Transverse colon (tissue), 4 donors: ENCODE measurements around the gene ITGA8. TPM values are rescaled to one million over a fixed set of nuclear protein-coding genes. Genes with fewer than 3 reads are reported as not detected.

Experiments
- DNase-seq: peaks from one replicate; pipeline ENCODE4 v3.0.0-alpha.2; 2019
- H3K27ac ChIP-seq, 4 donors: fragments of 200-600 bp; sonication (generic); 2 replicates each; pipeline ENCODE4 v1.5.1; 2016 to 2018; ENCODE audit warnings: inconsistent platforms in 4 of 4
- H3K27me3 ChIP-seq: fragments of 200-600 bp; sonication (generic); 2 replicates; pipeline ENCODE4 v1.5.1; 2017; ENCODE audit warnings: inconsistent platforms
- H3K36me3 ChIP-seq, 4 donors: fragments of 200-600 bp; sonication (generic); 2 replicates each; pipeline ENCODE4 v1.5.1; 2017 to 2019; ENCODE audit warnings: inconsistent platforms in 4 of 4
- H3K4me1 ChIP-seq, 4 donors: fragments of 200-600 bp; sonication (generic); 2 replicates each; pipeline ENCODE4 v1.5.1; 2017 to 2020; ENCODE audit warnings: inconsistent platforms in 4 of 4
- H3K4me3 ChIP-seq, 4 donors: fragments of 200-600 bp; sonication (generic); 1 replicate in 1 of 4; 2 replicates in 3 of 4; pipeline versions ENCODE4 v1.5.1 to v1.6.1; 2017 to 2019; ENCODE audit warnings: inconsistent platforms in 4 of 4
- H3K9me3 ChIP-seq, 2 donors: fragments of 200-600 bp; sonication (generic); 2 replicates each; pipeline ENCODE4 v1.5.1; 2017 to 2019; ENCODE audit warnings: inconsistent platforms in 2 of 2
- EP300 ChIP-seq: sonication (generic); formaldehyde crosslinking; IDR thresholded peaks from one replicate; pipeline ENCODE4 v1.6.1; 2017; ENCODE audit warnings: antibody characterized with exemption, low read depth
- POLR2A ChIP-seq: fragments of 450-650 bp; IDR thresholded peaks from one replicate; pipeline ENCODE4 v1.6.1; 2016; ENCODE audit warnings: antibody characterized with exemption, mild to moderate bottlenecking, moderate library complexity
- POLR2AphosphoS5 ChIP-seq, 3 donors: sonication (generic); formaldehyde crosslinking; IDR thresholded peaks; one replicate each; pipeline ENCODE4 v1.6.1; 2016; ENCODE audit warnings: antibody characterized with exemption in 3 of 3
- WGBS, 2 donors: methylation state at CpG; one replicate each; pipeline ENCODE4 v1.1.5; 2018; ENCODE audit warnings: low coverage in 1 of 2; 5-methylcytosine and 5-hydroxymethylcytosine counted together
- in situ Hi-C, 4 donors: fragments of 200-750 bp; cut with MboI; loops; one replicate each; pipeline versions ENCODE4 v1.15.0 to v1.15.1; 2017; ENCODE audit warnings: low sequenced_read_pairs in 3 of 4, low pct_ligation_motif_present in 1 of 4, low pct_unique_long_range_greater_than_20kb in 1 of 4
- intact Hi-C: fragments of 100-400 bp; cut with DNase I; formaldehyde crosslinking; loops from one replicate; pipeline ENCODE4 v1.15.1; 2023; ENCODE audit warnings: low total_unique reads
- total RNA-seq, 4 donors: library from RNA; depleted of rRNA; stranded (reverse); fragments of >200 nt; gene quantifications; one replicate each; pipeline ENCODE4 v1.1.0, GENCODE V29; 2016
- TF ChIP-seq, protein P1 (sequence below), 5 experiments: fragments of 200-600 bp in 3 of 5; fragments of 450-650 bp in 2 of 5; sonication (generic) in 3 of 5; IDR thresholded peaks; 1 replicate in 2 of 5; 2 replicates in 3 of 5; pipeline ENCODE4 v1.5.1; 2016 to 2017; ENCODE audit warnings: antibody characterized with exemption in 5 of 5, inconsistent platforms in 3 of 5, mild to moderate bottlenecking in 2 of 5, moderate library complexity in 1 of 5

ITGA8 gene
- total RNA-seq, 4 donors from 2014 or later, result 1.4 to 4.9 (median 3.3) TPM; not detected in 1

DNA sequence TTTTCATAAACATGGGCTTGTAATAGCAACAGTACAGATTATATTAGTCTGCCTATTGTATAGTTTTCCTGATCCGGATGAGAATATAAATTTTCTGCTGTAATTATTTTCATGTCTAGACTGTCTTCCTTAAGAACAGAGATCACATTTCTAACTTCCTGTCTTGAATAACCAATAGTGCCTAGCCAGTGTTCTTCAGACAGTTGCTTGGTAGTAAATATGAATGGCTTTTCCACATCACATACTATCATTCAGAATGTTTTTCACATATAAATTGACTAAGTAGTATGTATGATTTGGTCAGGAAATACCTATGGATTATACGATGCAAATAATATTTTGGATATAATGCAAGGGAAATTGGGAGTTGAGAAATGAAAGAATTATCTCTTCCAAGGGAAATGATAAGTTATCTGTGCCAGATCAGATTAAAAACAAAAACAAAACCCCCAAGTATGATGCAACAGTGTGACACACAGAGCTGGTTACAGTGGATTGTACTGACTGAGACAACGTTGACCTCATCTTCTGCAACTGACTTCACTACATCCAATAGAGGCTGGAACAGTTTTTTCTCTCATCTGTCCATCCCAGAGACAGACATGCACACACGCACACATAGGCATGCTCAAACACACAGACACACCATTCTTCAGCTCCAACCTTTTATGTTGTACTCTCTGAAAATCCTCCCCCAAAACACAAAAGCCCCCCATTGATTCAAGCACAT lies 16.4 kb downstream of the ITGA8 start:
- DNase-seq, result no peak
- in situ Hi-C loops, result loop anchor here in 1 of 4 donors (25.0 kb wide), 1 partner anchor 266 kb away; no protein-coding TSS in a partner anchor
- H3K4me1 ChIP-seq, result no peaks in the 10 kb centered on the region
- H3K27ac ChIP-seq, result no peak overlapping the region
- H3K36me3 ChIP-seq, result no peaks in the 10 kb centered on the region
- 62 to 64% methylated on average over 4 of the region's 4 CpGs for WGBS, 2 donors
- H3K27me3 ChIP-seq, result no peaks in the 10 kb centered on the region
- TF ChIP-seq POLR2A (no peak), EP300 (no peak), POLR2AphosphoS5 (IDR thresholded peaks at IDR 0.05) (no peak)
- TF ChIP-seq, protein P1, sequence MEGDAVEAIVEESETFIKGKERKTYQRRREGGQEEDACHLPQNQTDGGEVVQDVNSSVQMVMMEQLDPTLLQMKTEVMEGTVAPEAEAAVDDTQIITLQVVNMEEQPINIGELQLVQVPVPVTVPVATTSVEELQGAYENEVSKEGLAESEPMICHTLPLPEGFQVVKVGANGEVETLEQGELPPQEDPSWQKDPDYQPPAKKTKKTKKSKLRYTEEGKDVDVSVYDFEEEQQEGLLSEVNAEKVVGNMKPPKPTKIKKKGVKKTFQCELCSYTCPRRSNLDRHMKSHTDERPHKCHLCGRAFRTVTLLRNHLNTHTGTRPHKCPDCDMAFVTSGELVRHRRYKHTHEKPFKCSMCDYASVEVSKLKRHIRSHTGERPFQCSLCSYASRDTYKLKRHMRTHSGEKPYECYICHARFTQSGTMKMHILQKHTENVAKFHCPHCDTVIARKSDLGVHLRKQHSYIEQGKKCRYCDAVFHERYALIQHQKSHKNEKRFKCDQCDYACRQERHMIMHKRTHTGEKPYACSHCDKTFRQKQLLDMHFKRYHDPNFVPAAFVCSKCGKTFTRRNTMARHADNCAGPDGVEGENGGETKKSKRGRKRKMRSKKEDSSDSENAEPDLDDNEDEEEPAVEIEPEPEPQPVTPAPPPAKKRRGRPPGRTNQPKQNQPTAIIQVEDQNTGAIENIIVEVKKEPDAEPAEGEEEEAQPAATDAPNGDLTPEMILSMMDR (IDR thresholded peaks at IDR 0.05), result no peak
- intact Hi-C loops, result no loop called here
- H3K9me3 ChIP-seq, result no peaks in the 10 kb centered on the region
- no peak overlapping the region for H3K4me3 ChIP-seq

DNA sequence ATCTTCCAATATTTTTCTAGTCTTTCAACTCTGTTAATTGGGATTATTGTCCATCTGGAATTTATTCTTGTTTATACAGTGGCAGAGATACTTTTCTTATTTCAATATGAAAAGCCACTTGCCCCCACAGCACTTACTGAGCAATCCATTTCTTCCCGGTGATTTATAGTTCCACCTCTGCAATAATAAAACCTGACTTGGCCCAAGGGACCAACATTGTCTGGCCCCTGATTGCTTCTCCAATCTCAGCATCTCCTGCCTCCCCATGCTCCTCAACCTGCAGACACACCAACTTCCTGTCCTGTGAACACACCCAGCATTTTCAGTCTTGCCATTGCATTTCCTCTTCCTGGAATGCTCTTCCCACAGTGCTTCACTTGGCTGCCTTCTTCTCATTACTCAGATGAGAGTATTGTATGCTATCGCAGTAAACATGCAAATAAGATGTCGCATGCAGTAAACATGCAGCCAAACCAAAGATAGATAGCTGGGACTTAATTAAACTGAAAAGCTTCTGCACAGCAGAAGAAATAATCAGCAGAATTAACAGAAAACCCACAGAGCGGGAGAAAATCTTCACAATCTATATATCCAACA lies 19.5 kb downstream of the ITGA8 start:
- WGBS, 2 donors, result 71 to 78% methylated on average over 3 to 4 of the region's 4 CpGs
- DNase-seq, result no peak
- Histone ChIP-seq H3K27me3 (no peaks in the 10 kb centered on the region), H3K4me3 (no peak overlapping the region), H3K27ac (no peak overlapping the region), H3K9me3 (no peaks in the 10 kb centered on the region), H3K4me1 (no peaks in the 10 kb centered on the region), H3K36me3 (no peaks in the 10 kb centered on the region)
- TF ChIP-seq, protein P1 (IDR thresholded peaks at IDR 0.05), result no peak
- TF ChIP-seq POLR2AphosphoS5 (IDR thresholded peaks at IDR 0.05), result no peak
- TF ChIP-seq POLR2A, result no peak
- TF ChIP-seq EP300, result no peak
- intact Hi-C loops, result no loop called here
- in situ Hi-C loops, result loop anchor here in 1 of 4 donors (25.0 kb wide), 1 partner anchor 263 kb away; no protein-coding TSS in a partner anchor

DNA sequence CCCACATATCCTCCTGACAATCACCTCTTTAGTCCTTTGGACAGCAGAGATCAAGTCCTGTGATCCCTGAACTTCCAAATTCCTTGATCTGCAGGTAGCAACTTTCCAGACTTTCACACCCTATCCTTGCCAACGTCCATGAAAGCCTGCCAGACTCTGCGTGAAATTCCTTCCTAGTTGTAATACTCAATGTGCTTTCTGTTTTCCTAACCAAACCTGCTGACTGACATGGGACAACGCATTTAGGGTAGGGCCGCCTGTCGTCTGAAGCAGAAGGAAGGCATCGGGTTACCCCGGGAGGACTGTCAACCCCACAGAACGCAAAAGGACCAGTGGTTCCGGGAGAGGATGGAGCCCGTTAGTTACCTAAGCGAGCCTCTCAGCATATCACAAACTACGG lies 23.9 kb downstream of the ITGA8 start:
- Histone ChIP-seq H3K36me3 (no peaks in the 10 kb centered on the region), H3K9me3 (no peaks in the 10 kb centered on the region), H3K27me3 (no peaks in the 10 kb centered on the region), H3K4me1 (no peaks in the 10 kb centered on the region), H3K27ac (no peak overlapping the region), H3K4me3 (no peak overlapping the region)
- no peak for DNase-seq
- TF ChIP-seq, protein P1 (IDR thresholded peaks at IDR 0.05), result no peak
- no peak for TF ChIP-seq POLR2A
- no peak for TF ChIP-seq EP300
- no peak for TF ChIP-seq POLR2AphosphoS5 (IDR thresholded peaks at IDR 0.05)
- in situ Hi-C loops, result no loop called here
- intact Hi-C loops, result no loop called here
- WGBS, 2 donors, result 49 to 66% methylated on average over 4 to 12 of the region's 12 CpGs

DNA sequence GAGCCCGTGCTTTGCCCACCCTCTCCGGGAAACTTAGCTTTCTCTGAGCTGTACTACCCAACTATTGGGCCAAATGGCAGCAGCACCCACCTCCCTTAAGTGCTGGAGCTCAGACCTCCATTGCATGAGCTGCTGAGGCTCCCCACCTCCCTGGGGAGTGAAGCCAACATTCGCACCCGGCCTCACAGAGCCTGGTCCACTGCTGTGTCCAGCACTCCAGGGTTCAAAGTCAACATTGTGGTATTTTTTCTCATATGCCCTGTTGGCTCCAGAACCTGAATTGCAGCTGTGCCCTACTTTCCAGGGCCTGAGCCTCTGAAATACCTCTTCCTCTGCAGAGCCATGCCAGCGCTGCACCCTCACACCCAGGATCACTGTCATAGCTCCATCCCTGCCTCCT lies 29.7 kb downstream of the ITGA8 start:
- Histone ChIP-seq H3K27ac (no peak overlapping the region), H3K4me1 (no peaks in the 10 kb centered on the region), H3K4me3 (no peak overlapping the region), H3K36me3 (no peaks in the 10 kb centered on the region), H3K9me3 (no peaks in the 10 kb centered on the region), H3K27me3 (no peaks in the 10 kb centered on the region)
- no peak for TF ChIP-seq EP300
- WGBS, 2 donors, result 90% methylated on average over 5 of the region's 5 CpGs; no CpG with 5 or more reads in 1 of the 2 donors
- intact Hi-C loops, result no loop called here
- no peak for DNase-seq
- in situ Hi-C loops, result no loop called here
